PC-9 (cell line): ENCODE data around the gene SYNDIG1. TPM values are rescaled to one million over a fixed set of nuclear protein-coding genes. Genes with fewer than 3 reads are reported as not detected.

Experiments used
- BruUV-seq: library from RNA; stranded (reverse); fragments of 400-500 nt; replicated peaks from 2 replicates; lab custom pipeline; 2021; lab: Mats Ljungman, UMichigan
- CTCF ChIA-PET: fragments of 300-600 bp; sonication (Branson Sonifier 250); formaldehyde crosslinking; loops from one replicate; lab custom pipeline; 2022; ENCODE audit warnings: antibody characterized with exemption; lab: Charles Lee
- POLR2A ChIA-PET: fragments of 300-600 bp; sonication (Branson Sonifier 250); formaldehyde crosslinking; loops from one replicate; lab custom pipeline; 2022; ENCODE audit warnings: antibody characterized with exemption; ENCODE audit not compliant: unreplicated experiment; lab: Charles Lee
- DNase-seq, 2 experiments: peaks; one replicate each; pipeline versions ENCODE4 v3.0.0 to v3.0.0-alpha.2; 2015 to 2022; ENCODE audit warnings: mixed read lengths in 1 of 2
- H2AFZ ChIP-seq: fragments of 200-600 bp; sonication (generic); 2 replicates; pipeline ENCODE4 v1.8.1; 2017; ENCODE audit warnings: antibody characterized with exemption
- H3F3A ChIP-seq: fragments of 200-600 bp; sonication (generic); 2 replicates; pipeline ENCODE4 v1.8.1; 2017; ENCODE audit warnings: antibody characterized with exemption, mild to moderate bottlenecking, low read depth; ENCODE audit not compliant: insufficient read depth
- H3K27ac ChIP-seq: fragments of 200-600 bp; sonication (generic); 2 replicates; pipeline ENCODE4 v1.6.1; 2016; ENCODE audit warnings: mixed run types
- H3K27me3 ChIP-seq: fragments of 200-600 bp; sonication (generic); 2 replicates; pipeline ENCODE4 v1.6.1; 2016; ENCODE audit warnings: low read depth, mixed run types; ENCODE audit not compliant: insufficient read depth
- H3K36me3 ChIP-seq: fragments of 200-600 bp; sonication (generic); 2 replicates; pipeline ENCODE4 v1.6.1; 2016; ENCODE audit warnings: low read depth, mixed run types
- H3K4me1 ChIP-seq: fragments of 200-600 bp; sonication (generic); replicated peaks from 2 replicates; pipeline ENCODE4 v1.6.1; 2016; ENCODE audit warnings: mixed run types; ENCODE audit not compliant: insufficient read depth
- H3K4me2 ChIP-seq: fragments of 200-600 bp; sonication (generic); 2 replicates; pipeline ENCODE4 v1.6.1; 2017; ENCODE audit warnings: mixed run types
- H3K4me3 ChIP-seq: fragments of 200-600 bp; sonication (generic); 2 replicates; pipeline ENCODE4 v1.6.1; 2016; ENCODE audit warnings: mixed run types
- H3K79me2 ChIP-seq: fragments of 200-600 bp; sonication (generic); 2 replicates; pipeline ENCODE4 v1.6.1; 2017; ENCODE audit warnings: low read depth, mixed run types
- H3K9me2 ChIP-seq: fragments of 200-600 bp; sonication (generic); 2 replicates; pipeline ENCODE4 v1.8.1; 2017; ENCODE audit warnings: mild to moderate bottlenecking; ENCODE audit not compliant: insufficient read depth
- H3K9me3 ChIP-seq: fragments of 200-600 bp; sonication (generic); 2 replicates; pipeline ENCODE4 v1.8.1; 2016; ENCODE audit warnings: low read depth; ENCODE audit not compliant: insufficient read depth
- H4K20me1 ChIP-seq: fragments of 200-600 bp; sonication (generic); 2 replicates; pipeline ENCODE4 v1.8.1; 2017; ENCODE audit not compliant: insufficient read depth
- CTCF ChIP-seq: fragments of 200-600 bp; sonication (generic); conservative IDR thresholded peaks from 2 replicates; pipeline ENCODE4 v1.6.1; 2017; ENCODE audit warnings: mixed run types, antibody characterized with exemption, mild to moderate bottlenecking, moderate library complexity
- EZH2 ChIP-seq: fragments of 200-600 bp; sonication (generic); IDR thresholded peaks from 2 replicates; pipeline ENCODE4 v1.8.0; 2017; ENCODE audit warnings: antibody characterized with exemption, low read depth
- intact Hi-C: fragments of 100-400 bp; cut with micrococcal nuclease; formaldehyde crosslinking; loops from one replicate; pipeline ENCODE4 v1.10.0; 2022; ENCODE audit not compliant: unreplicated experiment
- total RNA-seq: library from RNA; stranded (reverse); gene quantifications from 2 replicates; pipeline ENCODE4 v1.2.3, GENCODE V29; 2021

SYNDIG1 gene
- total RNA-seq, 1 experiment from 2014 or later, result 0.17 TPM

GRCh38 chr20:24488064-24488799, 18.8 kb downstream of the SYNDIG1 start:
- Histone ChIP-seq H3K4me3 (no peak overlapping the region), H3F3A (no peaks in the 10 kb centered on the region), H3K4me1 (no peaks in the 10 kb centered on the region), H3K9me3 (no peaks in the 10 kb centered on the region), H3K79me2 (no peaks in the 10 kb centered on the region), H3K4me2 (no peak overlapping the region), H3K27me3 (no peaks in the 10 kb centered on the region), H3K9me2 (no peaks in the 10 kb centered on the region), H3K27ac (no peak overlapping the region), H3K36me3 (no peaks in the 10 kb centered on the region), H4K20me1 (no peaks in the 10 kb centered on the region), H2AFZ (no peak overlapping the region)
- TF ChIP-seq EZH2 (no peak), CTCF (no peak)
- DNase-seq, result no peak
- intact Hi-C loops, result no loop called here
- POLR2A ChIA-PET, result no interaction called here
- CTCF ChIA-PET, result no interaction called here
- BruUV-seq, result no TSS peak

DNA sequence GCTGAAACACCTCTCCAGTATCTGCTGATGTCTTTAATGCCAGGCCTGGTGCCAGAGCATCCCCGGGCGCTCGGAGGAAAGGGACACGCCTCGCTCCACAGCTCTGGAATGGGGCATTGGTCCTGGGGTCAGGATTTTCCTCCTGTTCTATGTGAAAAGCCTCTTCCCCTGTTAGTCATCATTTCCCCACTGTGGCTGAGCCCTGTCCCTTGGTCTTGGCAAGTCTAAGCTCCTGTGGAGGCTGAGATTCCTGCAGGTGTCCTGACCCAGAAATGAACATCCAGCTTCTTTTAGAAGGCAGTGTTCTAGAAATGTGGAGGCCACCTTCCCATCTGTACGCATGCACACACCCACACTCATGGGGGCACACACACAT, 19.4 kb downstream of the SYNDIG1 start:
- intact Hi-C loops, result no loop called here
- no peaks in the 10 kb centered on the region for H3K27me3 ChIP-seq
- no peaks in the 10 kb centered on the region for H3F3A ChIP-seq
- H3K4me1 ChIP-seq, result no peaks in the 10 kb centered on the region
- no peaks in the 10 kb centered on the region for H3K9me2 ChIP-seq
- no TSS peak for BruUV-seq
- no peak overlapping the region for H3K4me3 ChIP-seq
- H3K27ac ChIP-seq, result no peak overlapping the region
- POLR2A ChIA-PET, result no interaction called here
- H2AFZ ChIP-seq, result no peak overlapping the region
- no peak for TF ChIP-seq CTCF
- no peak for TF ChIP-seq EZH2
- H4K20me1 ChIP-seq, result no peaks in the 10 kb centered on the region
- DNase-seq, result no peak
- no peaks in the 10 kb centered on the region for H3K36me3 ChIP-seq
- H3K4me2 ChIP-seq, result no peak overlapping the region
- no peaks in the 10 kb centered on the region for H3K9me3 ChIP-seq
- CTCF ChIA-PET, result no interaction called here
- no peaks in the 10 kb centered on the region for H3K79me2 ChIP-seq

- no peak for DNase-seq
- Histone ChIP-seq H3K4me1 (no peaks in the 10 kb centered on the region), H3F3A (no peaks in the 10 kb centered on the region), H3K27ac (no peak overlapping the region), H3K27me3 (no peaks in the 10 kb centered on the region), H3K79me2 (no peaks in the 10 kb centered on the region), H3K9me2 (no peaks in the 10 kb centered on the region), H3K36me3 (no peaks in the 10 kb centered on the region), H3K9me3 (no peaks in the 10 kb centered on the region), H3K4me3 (no peak overlapping the region), H2AFZ (no peak overlapping the region), H4K20me1 (no peaks in the 10 kb centered on the region), H3K4me2 (no peak overlapping the region)
- intact Hi-C loops, result no loop called here
- no peak for TF ChIP-seq CTCF
- TF ChIP-seq EZH2, result no peak
- POLR2A ChIA-PET, result no interaction called here
- CTCF ChIA-PET, result no interaction called here
- no TSS peak for BruUV-seq
These were observed 19.8 kb downstream of the SYNDIG1 start for GRCh38 chr20:24489193-24489592.
